Measurements from ENCODE around the gene SMC1B.
"Not testable (repeated sequence)": the region's sequence is repeated elsewhere in the genome, so short reads cannot be mapped to it uniquely, and the experiment has no call there.

SMC1B gene

GRCh38 chr22:45421349-45422055 is 8.1 kb upstream of the SMC1B start:
- DNase-seq = no peak

GRCh38 chr22:45420539-45420938 is 7.1 kb upstream of the SMC1B start:
- DNase-seq = no peak

GRCh38 chr22:45420011-45420410 is 6.6 kb upstream of the SMC1B start:
- no peak for DNase-seq

GRCh38 chr22:45418770-45419138 is 5.4 kb upstream of the SMC1B start:
- DNase-seq = no peak

GRCh38 chr22:45418056-45418769 is 4.8 kb upstream of the SMC1B start:
- DNase-seq = no peak

- no peak for DNase-seq
These were observed 409 bp downstream of the SMC1B start for GRCh38 chr22:45413013-45413367.

- no peak for DNase-seq
These were observed 5.6 kb downstream of the SMC1B start for GRCh38 chr22:45407793-45408192.

GRCh38 chr22:45402466-45402985 is 10.9 kb downstream of the SMC1B start:
- no peak for DNase-seq

- no peak for DNase-seq
These were observed 13.5 kb downstream of the SMC1B start for GRCh38 chr22:45399712-45400445.

GRCh38 chr22:45398214-45398613 is 15.2 kb downstream of the SMC1B start:
- no peak for DNase-seq

GRCh38 chr22:45397806-45398205 is 15.6 kb downstream of the SMC1B start:
- no peak for DNase-seq

- no peak for DNase-seq
These were observed 23.9 kb downstream of the SMC1B start for GRCh38 chr22:45389546-45389945.

GRCh38 chr22:45381348-45381747 is 32.1 kb downstream of the SMC1B start:
- no peak for DNase-seq

GRCh38 chr22:45376703-45377102 is 36.7 kb downstream of the SMC1B start:
- no peak for DNase-seq

GRCh38 chr22:45376009-45376408 is 37.4 kb downstream of the SMC1B start:
- no peak for DNase-seq

- not testable (repeated sequence) for DNase-seq
These were observed 39.8 kb downstream of the SMC1B start for GRCh38 chr22:45373592-45373991.

GRCh38 chr22:45366713-45367112 is 46.7 kb downstream of the SMC1B start:
- no peak for DNase-seq

GRCh38 chr22:45359627-45360026 is 53.8 kb downstream of the SMC1B start:
- DNase-seq = no peak

GRCh38 chr22:45358127-45358526 is 55.3 kb downstream of the SMC1B start:
- no peak for DNase-seq

- DNase-seq = no peak
These were observed 55.9 kb downstream of the SMC1B start for GRCh38 chr22:45357490-45357889.

- DNase-seq = no peak
These were observed 59.6 kb downstream of the SMC1B start for GRCh38 chr22:45353786-45354185.

- DNase-seq = not testable (repeated sequence)
These were observed 60.6 kb downstream of the SMC1B start for GRCh38 chr22:45352757-45353156.

GRCh38 chr22:45351956-45352355 is 61.4 kb downstream of the SMC1B start:
- no peak for DNase-seq

GRCh38 chr22:45349916-45350315 is 63.5 kb downstream of the SMC1B start:
- no peak for DNase-seq

Data from cortex of kidney (tissue), 1 donor.